ENCODE data around the gene ZNF577.

ZNF577 gene

DNA sequence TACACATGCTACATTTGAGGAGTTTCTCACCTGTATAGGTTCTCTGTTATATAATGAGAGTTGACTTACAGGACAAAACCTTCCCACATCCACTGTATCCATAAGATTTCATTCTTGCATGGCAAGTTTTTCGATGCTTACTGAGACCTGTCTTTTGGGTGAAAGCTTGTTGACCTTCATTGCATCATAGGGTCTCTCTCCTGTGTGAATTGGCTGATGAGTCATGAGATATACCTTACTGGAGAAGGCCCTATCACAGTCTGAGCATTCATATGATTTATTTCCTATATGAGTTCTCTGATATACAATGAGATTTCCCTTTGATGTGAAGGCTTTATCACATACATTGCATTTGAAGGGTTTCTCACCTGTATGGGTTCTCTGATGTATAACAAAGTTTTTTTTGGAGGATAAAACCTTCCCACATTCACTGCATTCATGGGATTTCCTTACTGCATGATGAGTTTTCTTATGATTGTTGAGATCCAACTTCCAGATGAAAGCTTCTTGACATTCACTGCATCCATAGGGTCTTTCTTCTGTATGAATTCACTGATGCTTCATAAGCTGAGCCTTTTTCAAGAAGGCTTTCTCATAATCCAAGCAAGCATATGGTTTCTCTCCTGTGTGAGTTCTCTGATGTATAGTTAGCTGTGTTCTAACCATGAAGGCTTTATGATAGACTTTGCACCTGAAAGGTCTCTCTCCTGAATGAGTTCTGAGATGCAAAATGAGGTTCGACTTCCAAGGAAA, 25.7 kb downstream of the ZNF577 start:
- DNase-seq (ENCODE audit: low spot score): no peak

- no peak for DNase-seq (ENCODE audit: low spot score)
These were observed 50.6 kb downstream of the ZNF577 start for GRCh38 chr19:51837145-51837544.

GRCh38 chr19:51830274-51830673, 57.5 kb downstream of the ZNF577 start:
- DNase-seq (ENCODE audit: low spot score): no peak

DNA sequence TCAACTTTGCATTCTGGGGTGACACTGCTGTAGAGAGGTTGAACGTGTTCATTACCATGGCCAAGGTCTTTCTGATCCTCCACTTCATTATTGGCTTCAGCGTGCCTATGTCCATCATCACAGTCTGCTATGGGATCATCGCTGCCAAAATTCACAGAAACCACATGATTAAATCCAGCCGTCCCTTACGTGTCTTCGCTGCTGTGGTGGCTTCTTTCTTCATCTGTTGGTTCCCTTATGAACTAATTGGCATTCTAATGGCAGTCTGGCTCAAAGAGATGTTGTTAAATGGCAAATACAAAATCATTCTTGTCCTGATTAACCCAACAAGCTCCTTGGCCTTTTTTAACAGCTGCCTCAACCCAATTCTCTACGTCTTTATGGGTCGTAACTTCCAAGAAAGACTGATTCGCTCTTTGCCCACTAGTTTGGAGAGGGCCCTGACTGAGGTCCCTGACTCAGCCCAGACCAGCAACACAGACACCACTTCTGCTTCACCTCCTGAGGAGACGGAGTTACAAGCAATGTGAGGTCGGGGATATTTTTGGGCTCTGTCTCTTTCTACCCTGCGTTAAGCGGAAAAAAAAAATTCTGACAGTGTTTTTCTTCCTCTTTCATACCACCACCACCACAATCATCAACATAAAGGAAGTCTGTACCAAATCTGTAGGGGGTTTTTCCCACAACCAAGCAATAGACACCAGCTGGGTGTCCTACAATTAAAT, 63.3 kb downstream of the ZNF577 start:
- DNase-seq (ENCODE audit: low spot score): no peak

GRCh38 chr19:51822946-51823345, 64.8 kb downstream of the ZNF577 start:
- no peak for DNase-seq (ENCODE audit: low spot score)

GRCh38 chr19:51822325-51822724, 65.4 kb downstream of the ZNF577 start:
- no peak for DNase-seq (ENCODE audit: low spot score)

DNA sequence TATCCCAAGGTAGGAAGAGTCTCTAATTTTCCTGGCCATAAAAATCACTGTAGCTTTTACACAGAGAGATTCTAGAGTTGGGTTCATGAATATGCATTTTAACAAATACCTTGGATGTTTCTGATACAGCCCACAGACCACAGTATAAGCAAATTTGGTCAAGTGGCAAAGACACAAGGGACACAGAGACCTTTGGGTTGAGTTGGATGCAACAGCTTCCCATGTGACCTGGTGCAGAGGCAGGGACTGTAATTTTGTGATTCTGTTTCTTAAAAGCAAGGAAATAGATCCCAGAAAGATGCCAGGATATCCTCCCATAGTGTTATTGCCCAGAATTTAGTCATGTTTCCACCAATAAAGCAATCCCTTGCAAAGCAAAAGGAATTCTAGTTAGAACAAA, 65.8 kb downstream of the ZNF577 start:
- no peak for DNase-seq (ENCODE audit: low spot score)

- DNase-seq (ENCODE audit: low spot score): no peak
These were observed 66.3 kb downstream of the ZNF577 start for GRCh38 chr19:51821456-51821855.
